Measurements from ENCODE around the gene ITPR1.

Gene ITPR1

GRCh38 chr3:4690277-4690676 lies 197.1 kb downstream of the ITPR1 start:
- DNase-seq = no peak

- no peak for DNase-seq
Observed at GRCh38 chr3:4693620-4694019, 200.5 kb downstream of the ITPR1 start.

GRCh38 chr3:4695846-4696245 lies 202.7 kb downstream of the ITPR1 start:
- DNase-seq = no peak

GRCh38 chr3:4696266-4696665 lies 203.1 kb downstream of the ITPR1 start:
- no peak for DNase-seq

GRCh38 chr3:4698125-4698821 lies 205.1 kb downstream of the ITPR1 start:
- DNase-seq = no peak

- no peak for DNase-seq
Observed at GRCh38 chr3:4703054-4703480, 209.9 kb downstream of the ITPR1 start.

GRCh38 chr3:4704552-4704951 lies 211.4 kb downstream of the ITPR1 start:
- DNase-seq = no peak

GRCh38 chr3:4707324-4707723 lies 214.2 kb downstream of the ITPR1 start:
- no peak for DNase-seq

GRCh38 chr3:4708230-4708629 lies 215.1 kb downstream of the ITPR1 start:
- DNase-seq = no peak

- DNase-seq = no peak
Observed at GRCh38 chr3:4709341-4709740, 216.2 kb downstream of the ITPR1 start.

GRCh38 chr3:4710191-4710590 lies 217.0 kb downstream of the ITPR1 start:
- no peak for DNase-seq

GRCh38 chr3:4711680-4711992 lies 218.5 kb downstream of the ITPR1 start:
- no peak for DNase-seq

GRCh38 chr3:4712109-4712508 lies 219.0 kb downstream of the ITPR1 start:
- DNase-seq = no peak

GRCh38 chr3:4714045-4714444 lies 220.9 kb downstream of the ITPR1 start:
- DNase-seq = no peak

- DNase-seq = no peak
Observed at GRCh38 chr3:4716266-4716665, 223.1 kb downstream of the ITPR1 start.

GRCh38 chr3:4716706-4717362 lies 223.7 kb downstream of the ITPR1 start:
- DNase-seq = no peak

GRCh38 chr3:4717363-4717740 lies 224.2 kb downstream of the ITPR1 start:
- DNase-seq = no peak

- no peak for DNase-seq
Observed at GRCh38 chr3:4718179-4718736, 225.1 kb downstream of the ITPR1 start.

- no peak for DNase-seq
Observed at GRCh38 chr3:4719046-4719501, 225.9 kb downstream of the ITPR1 start.

- no peak for DNase-seq
Observed at GRCh38 chr3:4720316-4721075, 227.3 kb downstream of the ITPR1 start.

GRCh38 chr3:4721511-4721911 lies 228.4 kb downstream of the ITPR1 start:
- DNase-seq = no peak

GRCh38 chr3:4722103-4722502 lies 229.0 kb downstream of the ITPR1 start:
- DNase-seq = peak; percentile 31 to 50

GRCh38 chr3:4724051-4724629 lies 231.0 kb downstream of the ITPR1 start:
- no peak for DNase-seq
